Activated naive CD4-positive, alpha-beta T cell treated with Interleukin-2 at 50 U/mL for 16 hours (primary cell): ENCODE measurements around the gene CCDC200.
"Not testable (repeated sequence)": the region's sequence is repeated elsewhere in the genome, so short reads cannot be mapped to it uniquely, and the experiment has no call there.

Source experiments
- DNase-seq: peaks from one replicate; pipeline ENCODE4 v3.0.0-alpha.2; 2020

CCDC200 gene

DNA sequence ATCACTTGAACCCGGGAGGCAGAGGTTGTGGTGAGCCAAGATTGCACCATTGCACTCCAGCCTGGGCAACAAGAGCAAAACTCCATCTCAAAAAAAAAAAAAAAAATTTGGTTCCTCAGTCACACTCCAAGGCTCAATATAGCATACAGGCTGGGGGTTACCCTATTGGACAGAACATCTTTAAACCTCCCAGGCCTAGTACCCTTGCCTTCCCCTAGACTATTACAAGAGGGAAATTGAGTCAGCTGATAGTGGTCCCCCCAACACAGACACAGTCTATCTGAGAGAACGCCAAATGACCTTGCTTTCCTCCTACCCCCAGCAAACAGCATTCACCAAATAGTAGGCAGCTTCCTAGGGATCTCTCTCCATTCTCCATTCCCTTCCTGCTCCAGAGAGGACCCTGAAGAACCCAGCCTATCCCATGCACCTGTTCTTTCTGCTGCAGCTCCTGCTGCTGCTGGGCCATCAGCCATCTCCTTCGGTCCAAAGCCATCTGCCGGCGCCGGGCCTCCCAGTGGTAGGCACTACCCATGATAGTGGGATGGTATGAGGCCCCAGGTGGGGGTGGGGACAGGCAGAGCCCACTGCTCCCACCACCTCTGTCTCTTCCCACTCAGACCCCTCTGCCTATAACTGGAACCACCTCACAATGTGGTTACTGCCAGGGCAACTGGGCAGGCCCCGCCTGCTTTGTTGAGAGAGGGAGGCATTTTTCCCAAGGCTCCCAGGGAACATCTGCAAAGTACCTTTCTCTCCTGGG is at the start of gene CCDC200:
CCDC200 (minus strand) TSS at position 604 of the 763 bp plus-strand sequence; CDS start at position 535, 69 bp downstream.
- not testable (repeated sequence) for DNase-seq

DNA sequence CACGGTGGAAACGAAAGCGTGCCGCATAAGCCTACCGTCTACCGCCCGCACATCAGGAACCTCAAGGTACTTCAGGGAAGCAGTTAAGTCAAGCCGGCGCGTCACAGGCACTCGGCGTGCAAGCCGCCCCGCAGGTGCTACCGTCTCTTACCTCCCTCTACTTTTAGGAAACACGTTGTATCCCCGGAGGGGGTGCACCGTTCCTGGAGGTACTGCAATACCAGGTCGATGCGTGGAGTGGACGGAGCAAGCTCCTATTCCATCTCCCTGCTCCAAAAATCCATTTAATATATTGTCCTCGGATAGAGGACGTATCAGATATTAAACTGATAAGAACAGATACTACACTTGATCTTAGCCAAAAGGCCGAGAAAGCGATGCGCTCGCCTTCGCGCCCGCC is 44.5 kb upstream of the CCDC200 start:
- not testable (repeated sequence) for DNase-seq

DNA sequence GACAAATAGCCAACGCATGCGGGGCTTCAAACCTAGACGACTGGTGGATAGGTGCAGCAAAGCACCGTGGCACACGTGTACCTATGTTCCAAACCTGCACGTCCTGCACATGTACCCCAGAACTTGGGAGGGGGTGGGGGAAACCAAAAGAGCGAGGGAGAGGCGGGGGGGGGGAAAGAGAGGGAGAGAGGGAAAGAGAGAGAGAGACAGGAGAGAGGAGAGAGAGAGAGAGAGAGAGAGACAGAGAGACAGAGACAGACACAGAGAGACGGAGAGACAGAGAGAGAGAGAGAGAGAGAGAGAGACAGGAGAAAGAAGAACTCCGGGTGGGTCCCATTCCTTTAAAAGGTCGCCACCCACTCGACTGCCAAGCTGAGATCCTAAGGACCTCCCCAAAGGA is 44.1 kb upstream of the CCDC200 start:
- DNase-seq, result not testable (repeated sequence)

DNA sequence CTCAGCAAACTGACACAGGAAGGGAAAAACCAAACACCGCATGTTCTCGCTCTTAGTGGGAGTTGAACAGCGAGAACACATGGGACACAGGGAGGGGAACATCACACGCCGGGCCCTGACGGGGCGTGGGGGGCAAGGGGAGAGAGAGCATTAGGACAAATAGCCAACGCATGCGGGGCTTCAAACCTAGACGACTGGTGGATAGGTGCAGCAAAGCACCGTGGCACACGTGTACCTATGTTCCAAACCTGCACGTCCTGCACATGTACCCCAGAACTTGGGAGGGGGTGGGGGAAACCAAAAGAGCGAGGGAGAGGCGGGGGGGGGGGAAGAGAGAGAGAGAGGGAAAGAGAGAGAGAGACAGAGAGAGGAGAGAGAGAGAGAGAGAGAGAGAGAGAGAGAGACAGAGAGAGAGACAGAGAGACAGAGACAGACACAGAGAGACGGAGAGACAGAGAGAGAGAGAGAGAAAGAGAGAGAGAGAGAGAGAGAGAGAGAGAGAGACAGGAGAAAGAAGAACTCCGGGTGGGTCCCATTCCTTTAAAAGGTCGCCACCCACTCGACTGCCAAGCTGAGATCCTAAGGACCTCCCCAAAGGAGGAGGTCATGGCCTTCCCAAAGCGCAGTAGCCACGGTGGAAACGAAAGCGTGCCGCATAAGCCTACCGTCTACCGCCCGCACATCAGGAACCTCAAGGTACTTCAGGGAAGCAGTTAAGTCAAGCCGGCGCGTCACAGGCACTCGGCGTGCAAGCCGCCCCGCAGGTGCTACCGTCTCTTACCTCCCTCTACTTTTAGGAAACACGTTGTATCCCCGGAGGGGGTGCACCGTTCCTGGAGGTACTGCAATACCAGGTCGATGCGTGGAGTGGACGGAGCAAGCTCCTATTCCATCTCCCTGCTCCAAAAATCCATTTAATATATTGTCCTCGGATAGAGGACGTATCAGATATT is 42.4 kb upstream of the CCDC200 start:
- not testable (repeated sequence) for DNase-seq

DNA sequence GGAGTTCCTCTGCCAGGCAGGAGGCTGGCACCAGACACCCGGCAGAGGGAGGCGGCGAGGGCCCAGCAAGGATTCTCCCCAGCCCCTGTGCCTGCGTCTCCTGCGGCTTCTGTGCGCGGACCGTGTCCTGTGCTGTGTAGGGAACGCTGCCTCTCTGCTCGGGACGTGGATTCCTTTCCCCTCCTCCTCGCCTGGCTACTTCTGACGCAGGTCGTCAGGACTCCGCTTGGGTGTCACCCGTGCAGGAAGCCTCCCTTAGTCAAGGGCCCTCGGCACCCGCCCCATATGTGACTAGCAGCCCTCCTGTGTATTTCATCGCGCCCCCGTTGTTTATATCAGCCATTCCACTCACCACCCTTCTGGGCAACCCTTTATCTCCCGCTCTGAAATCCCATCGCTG is 18.0 kb upstream of the CCDC200 start:
- not testable (repeated sequence) for DNase-seq

DNA sequence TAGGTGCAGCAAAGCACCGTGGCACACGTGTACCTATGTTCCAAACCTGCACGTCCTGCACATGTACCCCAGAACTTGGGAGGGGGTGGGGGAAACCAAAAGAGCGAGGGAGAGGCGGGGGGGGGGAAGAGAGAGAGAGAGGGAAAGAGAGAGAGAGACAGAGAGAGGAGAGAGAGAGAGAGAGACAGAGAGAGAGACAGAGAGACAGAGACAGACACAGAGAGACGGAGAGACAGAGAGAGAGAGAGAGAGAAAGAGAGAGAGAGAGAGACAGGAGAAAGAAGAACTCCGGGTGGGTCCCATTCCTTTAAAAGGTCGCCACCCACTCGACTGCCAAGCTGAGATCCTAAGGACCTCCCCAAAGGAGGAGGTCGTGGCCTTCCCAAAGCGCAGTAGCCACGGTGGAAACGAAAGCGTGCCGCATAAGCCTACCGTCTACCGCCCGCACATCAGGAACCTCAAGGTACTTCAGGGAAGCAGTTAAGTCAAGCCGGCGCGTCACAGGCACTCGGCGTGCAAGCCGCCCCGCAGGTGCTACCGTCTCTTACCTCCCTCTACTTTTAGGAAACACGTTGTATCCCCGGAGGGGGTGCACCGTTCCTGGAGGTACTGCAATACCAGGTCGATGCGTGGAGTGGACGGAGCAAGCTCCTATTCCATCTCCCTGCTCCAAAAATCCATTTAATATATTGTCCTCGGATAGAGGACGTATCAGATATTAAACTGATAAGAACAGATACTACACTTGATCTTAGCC is 12.4 kb upstream of the CCDC200 start:
- DNase-seq, result not testable (repeated sequence)

DNA sequence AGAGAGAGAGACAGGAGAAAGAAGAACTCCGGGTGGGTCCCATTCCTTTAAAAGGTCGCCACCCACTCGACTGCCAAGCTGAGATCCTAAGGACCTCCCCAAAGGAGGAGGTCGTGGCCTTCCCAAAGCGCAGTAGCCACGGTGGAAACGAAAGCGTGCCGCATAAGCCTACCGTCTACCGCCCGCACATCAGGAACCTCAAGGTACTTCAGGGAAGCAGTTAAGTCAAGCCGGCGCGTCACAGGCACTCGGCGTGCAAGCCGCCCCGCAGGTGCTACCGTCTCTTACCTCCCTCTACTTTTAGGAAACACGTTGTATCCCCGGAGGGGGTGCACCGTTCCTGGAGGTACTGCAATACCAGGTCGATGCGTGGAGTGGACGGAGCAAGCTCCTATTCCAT is 11.2 kb upstream of the CCDC200 start:
- DNase-seq, result not testable (repeated sequence)

DNA sequence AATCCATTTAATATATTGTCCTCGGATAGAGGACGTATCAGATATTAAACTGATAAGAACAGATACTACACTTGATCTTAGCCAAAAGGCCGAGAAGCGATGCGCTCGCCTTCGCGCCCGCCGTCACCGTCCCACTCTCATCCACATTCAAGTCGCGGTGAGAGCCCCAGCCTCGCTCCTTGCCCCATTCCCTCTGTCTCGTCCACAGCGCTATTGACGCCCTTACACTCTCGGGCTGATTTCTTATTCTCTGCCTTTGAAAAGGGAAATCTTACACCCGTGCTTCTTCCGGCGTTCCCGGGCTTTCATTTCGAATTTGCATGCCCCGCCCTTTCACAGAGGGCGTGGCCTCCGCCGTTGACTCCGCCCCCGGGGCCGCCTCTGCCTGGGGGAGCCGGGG is 5.5 kb upstream of the CCDC200 start, which contains the start of gene RNU2-1:
RNU2-1 (minus strand) TSS at position 101 of the 400 bp plus-strand sequence.
- not testable (repeated sequence) for DNase-seq

DNA sequence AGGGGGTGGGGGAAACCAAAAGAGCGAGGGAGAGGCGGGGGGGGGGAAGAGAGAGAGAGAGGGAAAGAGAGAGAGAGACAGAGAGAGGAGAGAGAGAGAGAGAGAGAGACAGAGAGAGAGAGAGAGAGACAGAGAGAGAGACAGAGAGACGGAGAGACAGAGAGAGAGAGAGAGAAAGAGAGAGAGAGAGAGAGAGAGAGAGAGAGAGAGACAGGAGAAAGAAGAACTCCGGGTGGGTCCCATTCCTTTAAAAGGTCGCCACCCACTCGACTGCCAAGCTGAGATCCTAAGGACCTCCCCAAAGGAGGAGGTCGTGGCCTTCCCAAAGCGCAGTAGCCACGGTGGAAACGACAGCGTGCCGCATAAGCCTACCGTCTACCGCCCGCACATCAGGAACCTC is 4.8 kb upstream of the CCDC200 start:
- not testable (repeated sequence) for DNase-seq

DNA sequence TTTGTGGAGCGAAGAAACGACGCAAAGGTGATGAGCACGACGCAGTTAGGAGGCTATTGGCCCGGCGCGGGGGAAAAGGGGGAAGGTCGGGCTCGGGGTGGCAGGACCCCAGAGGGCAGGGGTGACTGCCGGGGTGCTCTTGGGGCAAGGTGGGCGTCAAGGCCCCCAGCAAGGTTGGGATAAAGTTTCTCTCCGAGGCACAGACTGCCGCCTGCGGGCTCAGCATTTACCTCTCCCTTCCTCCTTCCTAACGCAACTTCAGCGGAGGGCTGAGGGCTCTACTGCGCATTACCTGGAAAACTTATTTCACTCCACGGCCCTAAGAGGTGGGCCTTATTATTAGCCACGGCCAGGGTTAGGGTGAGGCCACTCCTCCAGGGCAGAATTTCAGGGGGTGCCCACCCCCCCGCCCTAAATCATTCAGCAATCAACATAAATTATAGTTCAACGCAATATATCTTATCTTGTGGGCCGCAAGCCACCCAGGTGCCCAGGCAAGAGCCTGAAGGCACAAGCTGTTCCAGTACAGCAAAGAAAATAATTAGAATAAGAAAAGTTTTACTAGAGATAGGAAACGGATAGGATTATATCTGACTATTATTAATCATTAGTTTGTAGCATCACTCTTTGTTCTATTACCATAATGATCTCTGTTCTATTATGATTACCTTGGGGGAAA is 3.7 kb upstream of the CCDC200 start:
- peak; percentile 31 for DNase-seq

DNA sequence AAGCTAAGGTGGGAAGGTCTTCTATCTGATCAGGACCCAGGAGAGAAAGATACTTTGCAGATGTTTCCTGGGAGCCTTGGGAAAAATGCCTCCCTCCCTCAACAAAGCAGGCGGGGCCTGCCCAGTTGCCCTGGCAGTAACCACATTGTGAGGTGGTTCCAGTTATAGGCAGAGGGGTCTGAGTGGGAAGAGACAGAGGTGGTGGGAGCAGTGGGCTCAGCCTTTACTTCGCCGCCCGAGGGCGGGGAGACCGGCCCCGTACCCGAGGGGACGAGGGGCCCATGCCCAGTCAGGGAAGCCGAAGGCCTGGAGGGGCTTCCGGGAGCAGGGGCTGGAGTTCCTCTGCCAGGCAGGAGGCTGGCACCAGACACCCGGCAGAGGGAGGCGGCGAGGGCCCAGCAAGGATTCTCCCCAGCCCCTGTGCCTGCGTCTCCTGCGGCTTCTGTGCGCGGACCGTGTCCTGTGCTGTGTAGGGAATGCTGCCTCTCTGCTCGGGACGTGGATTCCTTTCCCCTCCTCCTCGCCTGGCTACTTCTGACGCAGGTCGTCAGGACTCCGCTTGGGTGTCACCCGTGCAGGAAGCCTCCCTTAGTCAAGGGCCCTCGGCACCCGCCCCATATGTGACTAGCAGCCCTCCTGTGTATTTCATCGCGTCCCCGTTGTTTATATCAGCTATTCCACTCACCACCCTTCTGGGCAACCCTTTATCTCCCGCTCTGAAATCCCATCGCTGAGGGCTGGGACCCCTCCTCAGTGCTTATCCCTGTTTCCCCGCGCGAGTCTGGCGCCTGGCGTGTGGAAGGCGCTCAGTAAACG is 3.0 kb upstream of the CCDC200 start:
- DNase-seq, result not testable (repeated sequence)

DNA sequence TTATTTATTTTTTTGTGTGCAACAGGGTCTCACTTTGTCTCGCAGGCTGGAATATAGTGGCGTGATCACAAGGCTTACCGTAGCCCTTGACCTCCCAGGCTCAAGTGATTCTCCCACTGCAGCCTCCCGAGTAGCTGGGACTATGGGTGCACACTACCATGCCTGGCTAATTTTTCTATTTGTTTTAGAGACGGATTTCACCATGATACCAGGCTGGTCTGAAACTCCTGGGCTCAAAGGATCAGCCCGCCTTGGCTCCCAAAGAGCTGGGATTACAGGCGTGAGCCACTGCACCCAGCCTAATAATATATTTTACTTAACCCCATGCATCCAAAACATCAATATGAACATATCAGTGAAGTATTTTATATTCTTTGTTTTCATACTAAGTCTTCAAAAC is 2.0 kb downstream of the CCDC200 start:
- no peak for DNase-seq

DNA sequence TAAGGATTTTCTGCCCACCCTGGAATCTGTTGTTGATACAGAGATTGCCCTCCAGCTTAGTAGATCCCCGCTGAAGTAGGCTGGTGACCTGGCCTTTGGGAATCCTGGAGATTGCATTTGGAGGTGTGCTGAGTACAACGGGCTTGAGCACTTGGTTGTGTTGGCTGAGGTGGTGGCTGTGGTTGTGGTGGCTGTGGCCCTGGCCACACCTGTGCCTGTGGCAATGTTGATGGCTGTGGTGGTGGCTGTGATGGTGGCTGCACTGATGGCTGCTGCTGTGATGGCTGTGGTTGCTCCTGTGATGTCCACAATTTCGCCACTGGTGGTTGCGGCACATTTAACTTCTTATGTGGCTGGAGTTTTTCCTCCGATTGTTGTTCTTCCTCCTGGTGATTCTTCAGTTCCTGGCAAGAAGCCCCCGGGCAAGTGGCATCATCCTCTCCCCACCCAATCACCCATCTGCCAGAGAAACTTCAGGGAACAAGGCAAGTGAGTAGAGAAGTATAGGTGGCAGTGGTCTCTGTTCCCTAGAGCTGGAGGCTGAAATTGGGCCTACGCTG is 4.2 kb downstream of the CCDC200 start:
- DNase-seq, result no peak

DNA sequence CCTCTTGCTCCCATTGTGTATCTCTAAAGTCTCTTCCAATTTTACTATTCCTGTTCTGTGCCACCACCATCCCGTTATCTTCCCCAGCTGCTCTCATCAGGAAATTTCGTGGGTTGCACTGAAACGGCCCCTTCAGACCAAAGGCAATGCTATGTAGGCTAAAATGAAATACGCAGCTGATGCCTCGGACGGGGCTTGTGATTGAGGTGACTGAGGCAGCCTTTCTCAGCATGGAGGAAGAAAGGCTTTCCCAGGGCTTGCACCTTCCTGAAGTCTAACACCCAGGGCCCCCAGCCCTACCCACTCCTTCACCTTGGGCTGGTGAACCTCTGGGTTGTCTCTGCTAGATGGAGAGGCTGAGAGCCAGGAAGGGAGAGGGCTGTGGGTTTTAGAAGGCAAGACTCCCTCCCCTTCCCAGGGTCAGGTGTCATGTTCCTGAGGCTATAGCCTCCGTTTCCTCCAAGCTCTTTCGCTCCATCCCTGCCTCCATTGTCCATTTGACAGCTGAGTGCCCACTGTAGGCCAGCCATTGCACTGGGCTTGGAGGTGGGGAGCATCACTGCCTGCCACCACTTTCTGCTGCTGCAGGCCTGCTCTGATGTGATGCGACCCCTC is 7.8 kb downstream of the CCDC200 start:
- no peak for DNase-seq

DNA sequence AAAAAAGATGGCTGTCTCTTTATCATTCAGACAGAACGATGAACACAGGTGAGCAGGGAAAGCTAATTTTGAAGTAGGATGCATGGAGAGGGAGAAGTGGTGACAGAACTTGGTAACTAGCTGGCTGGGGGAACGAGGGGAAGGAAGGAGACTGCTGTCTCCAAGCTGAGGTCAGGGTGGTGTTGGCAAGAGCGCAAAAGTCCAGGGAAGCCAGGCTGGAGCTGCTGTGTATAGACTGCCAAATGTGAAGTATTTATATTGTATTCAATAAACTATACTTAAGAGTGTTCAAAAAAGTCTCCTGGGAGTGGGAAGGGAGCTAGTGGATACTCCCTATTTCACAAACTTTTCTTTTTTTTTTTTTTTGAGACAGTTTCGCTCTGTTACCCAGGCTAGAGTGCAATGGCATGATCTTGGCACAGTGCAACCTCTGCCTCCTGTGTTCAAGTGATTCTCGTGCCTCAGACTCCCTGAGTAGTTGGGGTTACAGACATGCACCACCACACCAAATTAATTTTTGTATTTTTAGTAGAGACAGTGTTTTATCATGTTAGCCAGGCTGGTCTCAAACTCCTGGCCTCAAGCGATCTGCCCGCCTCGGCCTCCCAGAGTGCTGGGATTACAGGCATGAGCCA is 8.6 kb downstream of the CCDC200 start:
- DNase-seq, result no peak

DNA sequence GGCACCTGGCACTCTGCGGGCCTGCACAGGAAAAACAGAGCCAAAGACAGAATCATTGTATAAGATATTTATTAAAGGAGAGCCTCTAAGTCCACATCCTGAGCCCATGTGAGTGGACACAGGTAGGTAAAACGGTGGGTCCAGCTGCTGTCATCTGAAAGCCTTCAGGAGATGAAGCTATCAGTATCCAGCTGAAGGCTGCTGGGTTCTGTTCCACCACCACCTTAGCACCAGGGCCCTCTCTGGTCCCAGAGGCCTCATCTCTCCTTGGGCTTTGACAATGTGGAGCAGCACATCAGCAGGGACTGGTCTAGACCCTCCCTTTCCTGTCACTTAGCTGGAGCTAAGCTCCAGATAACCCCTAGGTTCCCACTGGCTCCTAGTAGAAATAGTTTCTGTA is 9.4 kb downstream of the CCDC200 start:
- DNase-seq, result no peak

DNA sequence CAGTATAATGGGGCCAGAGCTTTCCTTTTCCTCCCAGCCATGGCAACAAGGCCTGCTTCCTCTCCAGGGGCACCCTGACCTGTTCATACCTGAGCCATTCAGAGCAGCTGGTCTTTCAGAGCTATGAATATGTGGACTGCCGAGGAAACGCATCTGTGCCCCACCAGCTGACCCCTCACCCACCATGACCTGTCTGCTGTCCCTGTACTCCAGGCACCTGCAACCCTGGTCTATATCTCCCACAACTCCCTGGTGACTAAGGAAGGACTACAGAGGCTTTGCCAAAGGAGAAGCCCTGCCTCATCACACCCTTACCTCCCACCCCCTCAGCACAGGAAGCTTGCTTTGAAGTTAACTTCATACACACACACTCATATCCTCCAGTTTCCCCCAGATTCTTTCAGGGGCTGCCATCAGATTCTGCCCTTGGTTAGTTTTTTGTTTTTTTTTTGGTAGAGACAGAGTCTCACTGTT is 10.8 kb downstream of the CCDC200 start:
- no peak for DNase-seq

DNA sequence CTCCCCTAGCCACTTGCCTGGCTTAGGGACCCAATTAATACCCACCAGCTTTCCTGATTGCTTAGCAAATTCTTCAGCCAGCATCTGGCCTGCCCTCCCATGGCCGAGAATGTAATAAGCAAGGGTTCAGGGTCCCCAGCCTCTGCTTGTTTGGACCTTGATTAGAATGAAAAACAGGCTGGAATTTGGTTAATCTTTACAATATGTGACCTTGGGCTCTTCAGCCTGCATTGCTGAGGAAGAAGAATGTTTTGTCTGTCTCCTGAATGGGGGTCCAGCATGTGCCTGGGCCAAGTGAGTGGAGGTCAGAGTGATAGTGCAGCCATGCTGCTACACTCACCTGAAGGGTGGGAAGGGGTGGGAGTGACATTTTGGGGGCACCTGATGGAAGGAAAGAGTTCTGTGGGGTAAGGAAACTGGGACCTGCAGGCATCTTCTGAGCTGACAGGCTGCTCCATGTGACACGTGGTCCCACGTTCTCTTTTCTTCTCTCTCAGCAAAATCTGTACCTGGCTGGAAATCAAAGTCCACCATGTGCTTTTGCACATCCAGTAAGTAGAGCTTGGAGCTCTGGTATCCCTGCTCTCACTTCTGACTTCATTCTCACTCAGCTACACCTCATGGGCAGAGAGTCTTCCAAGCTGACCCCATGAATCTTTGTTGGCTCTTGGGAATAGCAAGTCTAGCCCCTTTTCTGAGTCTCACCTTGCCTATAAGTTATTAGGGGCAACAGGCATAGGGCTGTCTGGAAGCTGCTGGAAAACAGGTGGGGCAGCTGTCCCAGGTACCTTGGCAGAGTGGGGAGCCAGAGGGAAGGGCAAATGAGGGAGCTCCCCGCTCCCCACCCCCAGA is 11.4 kb downstream of the CCDC200 start:
- DNase-seq, result no peak

DNA sequence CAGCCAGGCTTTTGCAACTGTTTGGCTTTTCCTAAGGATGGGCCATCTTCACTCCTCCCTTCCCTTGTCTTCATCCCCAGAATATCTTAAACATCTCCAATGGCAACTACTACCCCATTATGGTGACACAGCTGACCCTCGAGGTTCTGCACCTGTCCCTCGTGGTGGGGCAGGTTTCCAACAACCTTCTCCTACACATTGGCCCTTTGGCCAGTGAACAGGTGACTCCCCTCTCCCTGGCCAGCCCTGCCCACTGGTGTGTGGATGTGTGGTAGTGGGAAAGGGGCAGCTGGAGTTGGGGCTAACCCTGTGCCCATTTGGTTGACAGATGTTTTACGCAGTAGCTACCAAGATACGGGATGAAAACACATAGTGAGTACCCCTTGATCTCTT is 12.1 kb downstream of the CCDC200 start:
- DNase-seq, result no peak
